GM12875 (cell line): ENCODE results near the gene AHNAK2.

ENCODE experiments used
- H3K4me3 ChIP-seq: one replicate; pipeline ENCODE4 v1.5.1; 2011; ENCODE audit warnings: low read depth, low read length, control low read depth
- CTCF ChIP-seq: IDR thresholded peaks from 2 replicates; pipeline ENCODE4 v1.5.1; 2011; ENCODE audit warnings: low read depth, mild to moderate bottlenecking, control low read depth, inconsistent platforms, low read length, moderate library complexity, borderline replicate concordance; ENCODE audit not compliant: insufficient read depth

The AHNAK2 gene

GRCh38 chr14:104978746-104979691, 845 bp upstream of the AHNAK2 start:
- TF ChIP-seq CTCF, result no peak
- H3K4me3 ChIP-seq, result no peak overlapping the region

GRCh38 chr14:104977008-104977680, 1.0 kb downstream of the AHNAK2 start:
- TF ChIP-seq CTCF, result no peak
- no peak overlapping the region for H3K4me3 ChIP-seq

- TF ChIP-seq CTCF, result peak; percentile 90
- H3K4me3 ChIP-seq, result no peak overlapping the region
Observed at GRCh38 chr14:104976198-104977007, 1.8 kb downstream of the AHNAK2 start.

DNA sequence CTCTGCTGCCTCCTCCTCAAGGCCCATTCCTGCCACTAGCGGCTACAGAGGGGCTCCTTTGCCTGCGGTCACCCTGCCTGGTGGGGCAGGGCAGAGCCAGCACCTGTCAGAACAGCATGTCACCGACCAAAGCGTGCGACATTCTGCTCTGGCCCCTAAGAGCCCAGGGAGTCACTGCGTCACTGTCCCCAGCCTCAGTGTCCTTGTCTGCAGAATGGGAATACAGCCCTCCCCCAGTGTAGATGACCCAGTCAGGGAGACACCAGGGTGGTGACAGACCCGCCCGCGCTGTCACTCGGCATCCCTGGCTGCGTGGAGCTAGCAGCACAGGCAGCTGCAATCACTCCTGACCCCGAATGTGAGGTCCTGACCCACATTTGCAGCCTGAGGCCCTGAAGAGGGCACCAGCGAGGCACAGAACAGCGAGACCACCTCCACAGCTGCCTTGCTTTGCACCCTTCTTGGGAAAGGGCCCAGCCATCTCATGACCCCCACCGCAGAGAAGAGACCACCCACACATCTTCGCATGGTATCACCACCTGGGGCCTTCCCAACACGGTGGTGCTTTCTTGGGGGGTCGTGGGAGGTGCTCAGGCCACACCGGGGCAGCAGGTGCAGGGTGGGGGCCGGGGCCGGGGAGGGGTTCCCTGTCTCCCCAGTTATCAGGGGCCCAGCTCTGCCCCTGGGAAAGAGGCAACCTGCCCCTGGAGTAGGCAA, 2.5 kb downstream of the AHNAK2 start:
- H3K4me3 ChIP-seq, result no peak overlapping the region
- peak; percentile 55; the same call in 1 of the 2 replicates for TF ChIP-seq CTCF

GRCh38 chr14:104974665-104975390, 3.3 kb downstream of the AHNAK2 start:
- no peak for TF ChIP-seq CTCF
- no peak overlapping the region for H3K4me3 ChIP-seq

DNA sequence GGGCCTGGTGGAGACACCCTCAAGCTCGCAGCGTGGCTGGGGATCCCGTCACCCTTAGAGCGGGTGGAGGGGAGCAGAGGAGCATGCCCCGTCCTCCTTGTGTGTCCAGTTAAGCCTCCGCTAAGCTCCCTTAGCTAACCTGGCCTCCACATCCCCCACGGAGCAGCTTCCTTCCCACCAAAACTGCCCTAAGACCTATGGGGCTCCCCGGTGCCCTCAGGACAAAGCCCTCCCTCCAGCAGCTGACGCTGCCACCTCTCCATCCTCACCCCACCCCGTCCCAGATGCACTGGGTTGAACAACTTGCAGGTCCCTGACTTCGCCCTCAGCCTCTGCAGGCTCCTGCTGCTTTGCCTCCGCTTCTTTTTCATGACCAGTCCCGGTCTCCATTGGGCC, 4.0 kb downstream of the AHNAK2 start:
- TF ChIP-seq CTCF, result no peak
- H3K4me3 ChIP-seq, result no peak overlapping the region
